Activated CD4-positive, CD25-positive, alpha-beta regulatory T cell treated with anti-CD3 and anti-CD28 coated beads, Interleukin-2, amount 50 U/mL, for 72 hours (primary cell): Measurements from ENCODE around the gene FAM240B.

Experiments
- DNase-seq: peaks from one replicate; pipeline ENCODE4 v3.0.0; 2021

FAM240B gene

GRCh38 chr9:38720083-38720745 lies at the start of gene FAM240B:
FAM240B (minus strand) TSS chr9:38720133; CDS start chr9:38703999, 16,134 bp downstream.
- DNase-seq = no peak

DNA sequence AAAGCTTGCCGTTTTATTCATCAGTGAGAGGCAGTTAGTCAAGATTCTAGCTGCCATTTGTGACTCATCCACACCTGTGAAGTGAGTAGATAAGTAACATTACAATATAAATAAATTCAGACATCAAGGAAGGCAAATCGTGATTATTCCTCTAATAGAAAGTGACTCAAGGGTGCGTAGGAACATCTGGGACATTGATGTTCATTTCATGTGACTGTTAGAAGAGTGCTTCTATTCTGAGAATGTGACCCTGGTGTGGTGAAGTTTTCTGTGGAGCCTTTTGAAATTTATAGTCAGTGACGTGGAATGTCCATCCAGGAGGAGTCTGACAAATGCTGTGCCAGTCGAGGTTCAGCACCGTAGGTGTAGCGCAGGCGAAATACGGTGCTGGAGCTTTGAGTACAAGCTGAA lies 48.4 kb upstream of the FAM240B start:
- no peak for DNase-seq

DNA sequence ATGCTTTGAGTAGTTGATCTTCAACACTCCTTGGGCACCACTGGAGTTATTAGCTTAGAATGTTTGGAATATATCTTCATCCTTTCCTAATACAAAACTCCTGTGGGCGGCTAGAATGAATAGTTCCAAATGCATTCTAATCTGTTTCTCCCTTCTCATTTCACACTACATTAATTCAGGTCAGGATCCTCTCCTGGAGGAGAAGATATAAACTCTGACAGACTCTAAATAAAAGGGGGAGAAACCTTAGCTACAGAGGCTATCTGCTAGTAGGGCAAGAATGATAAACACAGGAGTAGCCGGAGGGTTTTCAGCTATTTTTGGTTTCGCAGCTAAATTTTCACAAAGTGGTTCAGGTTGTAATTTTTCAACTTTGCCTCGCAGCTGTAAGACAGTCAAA lies 45.2 kb upstream of the FAM240B start:
- DNase-seq = no peak

DNA sequence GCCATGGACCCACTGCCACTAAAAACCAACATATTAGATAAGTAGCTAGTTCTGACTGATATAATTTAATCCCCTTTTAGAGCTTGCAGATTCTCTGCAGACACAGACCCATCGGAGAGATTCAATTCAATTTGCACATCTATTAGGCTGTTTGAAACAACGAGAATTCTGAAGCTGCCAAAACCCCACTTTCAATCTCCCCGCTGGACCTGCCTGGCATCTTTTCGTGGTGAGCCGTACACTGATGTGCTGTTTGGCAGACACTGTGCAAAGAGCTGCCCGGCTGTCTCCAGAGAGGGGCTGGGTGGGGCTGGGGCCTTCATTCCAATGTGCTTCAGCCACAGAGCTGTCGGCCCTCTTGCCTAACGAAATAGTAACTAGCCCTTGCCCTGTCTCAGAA lies 42.1 kb upstream of the FAM240B start:
- DNase-seq = no peak

DNA sequence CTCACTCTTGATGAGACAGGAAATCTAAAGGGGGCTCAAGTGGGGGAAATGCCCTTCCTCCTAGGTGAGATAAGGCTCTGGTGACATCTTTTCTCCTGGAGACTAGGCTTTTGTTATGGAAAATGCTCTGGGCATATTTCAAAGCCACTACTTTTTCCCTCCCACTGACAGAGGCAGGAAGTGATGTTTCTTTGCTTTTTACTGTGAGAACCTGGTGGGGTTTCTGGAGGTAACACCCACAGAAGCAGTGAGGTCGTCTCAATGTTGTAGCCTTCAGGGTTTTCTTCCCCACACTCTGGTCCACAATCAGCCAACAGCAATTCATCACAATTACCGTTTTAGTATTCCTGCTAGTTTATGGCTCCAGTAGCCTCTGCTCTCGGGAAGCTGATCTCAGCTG lies 41.4 kb upstream of the FAM240B start:
- no peak for DNase-seq

GRCh38 chr9:38756702-38757101 lies 36.8 kb upstream of the FAM240B start:
- DNase-seq = no peak

DNA sequence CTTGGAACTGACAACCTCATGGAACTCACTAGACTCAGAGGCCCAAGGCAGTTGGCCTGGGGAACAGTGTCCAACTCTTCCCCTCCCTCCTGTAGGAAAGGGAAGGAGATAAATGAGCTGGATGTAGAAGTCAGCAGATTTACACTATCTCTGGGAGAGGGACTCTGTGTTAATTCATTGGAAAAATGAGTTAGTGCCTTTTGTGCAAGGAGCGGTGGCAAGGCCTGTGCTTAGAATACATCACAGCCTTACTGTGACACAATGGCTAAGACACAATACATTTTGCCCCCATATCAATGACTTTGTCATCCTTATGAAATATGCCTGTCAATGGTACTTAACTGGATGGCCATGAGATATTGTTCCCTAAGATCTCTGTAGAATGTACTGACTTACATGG lies 28.0 kb upstream of the FAM240B start:
- DNase-seq = no peak

GRCh38 chr9:38747067-38747466 lies 27.1 kb upstream of the FAM240B start:
- DNase-seq = no peak

DNA sequence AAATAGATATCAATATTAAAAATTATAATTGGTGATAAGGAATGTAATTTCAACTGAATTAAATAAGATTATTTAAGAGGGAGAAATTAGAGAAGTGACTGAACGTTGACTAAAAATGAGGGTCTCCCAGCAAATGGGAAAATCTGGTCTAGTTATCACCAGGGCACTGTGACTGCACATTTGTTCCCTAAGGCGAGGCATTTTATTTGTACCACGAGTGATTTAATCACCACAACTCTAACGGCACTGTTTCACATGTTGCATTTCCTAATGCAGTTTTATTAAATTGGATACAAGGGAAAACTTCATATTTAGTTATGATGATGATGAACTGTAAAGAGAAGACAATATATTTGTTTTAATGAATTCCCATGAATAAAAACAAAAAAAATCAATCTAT lies 26.4 kb upstream of the FAM240B start:
- no peak for DNase-seq

DNA sequence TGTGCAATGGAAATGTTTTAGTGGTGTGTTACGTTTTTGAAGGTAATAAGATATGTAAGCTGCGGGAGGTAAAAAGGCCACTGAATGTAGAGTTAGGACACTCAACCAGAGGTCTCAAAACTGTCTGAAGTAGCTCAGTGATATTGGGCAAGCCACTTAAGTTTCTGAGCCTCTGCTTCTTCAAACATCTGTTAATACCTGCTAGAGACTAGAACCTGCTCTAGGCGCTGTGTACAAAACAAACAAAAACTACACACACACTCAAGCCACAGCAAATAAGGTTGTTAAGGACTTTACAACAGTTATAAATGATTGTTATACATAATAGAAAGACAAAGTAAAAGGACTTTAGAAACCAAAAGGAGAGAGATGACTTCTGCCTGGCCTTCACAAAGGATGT lies 24.6 kb upstream of the FAM240B start:
- no peak for DNase-seq

GRCh38 chr9:38737246-38737645 lies 17.3 kb upstream of the FAM240B start:
- no peak for DNase-seq

- no peak for DNase-seq
Observed at GRCh38 chr9:38734831-38735230, 14.9 kb upstream of the FAM240B start.

DNA sequence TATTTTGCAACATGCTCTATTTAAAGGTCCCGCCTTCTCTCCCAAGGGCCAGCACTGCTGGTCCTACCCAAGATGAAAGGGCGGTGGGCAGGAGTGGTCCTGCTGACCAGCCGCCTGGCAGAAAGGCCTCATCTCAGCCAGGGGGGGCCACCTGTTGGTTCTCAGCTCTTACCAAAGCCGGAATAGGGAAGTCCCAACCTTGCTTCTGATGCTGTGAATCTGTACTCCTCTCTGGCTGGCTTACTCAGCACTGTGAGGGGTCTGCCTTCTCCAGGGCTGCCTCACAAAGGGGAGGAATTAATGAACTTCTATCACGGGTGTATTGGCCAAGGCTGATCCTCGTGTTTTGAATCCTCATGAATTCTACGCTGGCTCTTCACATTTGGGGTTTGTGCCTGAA lies 13.6 kb upstream of the FAM240B start:
- DNase-seq = no peak

- no peak for DNase-seq
Observed at GRCh38 chr9:38732885-38733284, 13.0 kb upstream of the FAM240B start.

- no peak for DNase-seq
Observed at GRCh38 chr9:38727497-38728001, 7.6 kb upstream of the FAM240B start.

GRCh38 chr9:38724754-38725153 lies 4.8 kb upstream of the FAM240B start:
- no peak for DNase-seq

GRCh38 chr9:38718148-38718547 lies 1.8 kb downstream of the FAM240B start:
- DNase-seq = no peak

DNA sequence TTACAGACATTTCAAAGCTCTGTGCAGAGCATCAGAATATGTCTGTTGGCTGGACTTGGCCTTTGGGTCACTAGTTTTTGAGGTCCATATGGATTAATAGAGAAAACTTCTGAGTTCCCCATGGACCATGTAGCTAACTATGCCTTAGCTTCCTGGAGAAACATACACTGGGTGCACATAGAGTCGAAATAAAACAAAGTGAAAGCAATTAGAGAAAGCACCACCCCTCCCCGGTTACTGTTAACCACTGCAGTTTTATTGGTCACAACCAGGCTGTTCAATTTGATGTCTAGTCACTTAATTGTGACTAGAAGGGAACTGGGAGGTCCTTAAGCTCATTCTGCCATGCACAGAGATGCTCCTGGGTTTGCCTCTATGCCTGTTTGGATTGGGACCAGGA lies 4.2 kb downstream of the FAM240B start:
- no peak for DNase-seq

- DNase-seq = no peak
Observed at GRCh38 chr9:38713426-38713825, 6.5 kb downstream of the FAM240B start.

GRCh38 chr9:38708759-38709158 lies 11.2 kb downstream of the FAM240B start:
- DNase-seq = no peak

GRCh38 chr9:38707885-38708637 lies 11.9 kb downstream of the FAM240B start:
- DNase-seq = no peak

- no peak for DNase-seq
Observed at GRCh38 chr9:38706493-38706892, 13.4 kb downstream of the FAM240B start.

DNA sequence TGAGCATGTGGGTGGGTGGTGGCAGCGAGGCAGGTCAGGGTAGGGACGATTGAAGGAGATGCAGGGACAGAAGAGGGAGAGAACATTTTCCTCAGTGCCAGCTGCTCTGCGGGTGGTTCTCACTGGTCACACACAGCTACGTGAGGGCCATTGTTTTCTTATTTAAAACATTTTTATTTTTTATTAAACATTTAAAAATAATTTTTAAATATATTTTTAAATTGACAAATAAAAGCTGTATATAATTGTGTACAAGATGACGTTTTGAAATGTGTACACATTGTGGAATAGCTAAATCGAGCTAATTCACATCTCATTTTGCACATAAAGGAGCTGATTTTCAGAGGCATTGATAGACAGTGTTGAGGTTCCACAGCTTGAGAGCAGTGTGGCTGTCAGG lies 14.0 kb downstream of the FAM240B start:
- DNase-seq = no peak

DNA sequence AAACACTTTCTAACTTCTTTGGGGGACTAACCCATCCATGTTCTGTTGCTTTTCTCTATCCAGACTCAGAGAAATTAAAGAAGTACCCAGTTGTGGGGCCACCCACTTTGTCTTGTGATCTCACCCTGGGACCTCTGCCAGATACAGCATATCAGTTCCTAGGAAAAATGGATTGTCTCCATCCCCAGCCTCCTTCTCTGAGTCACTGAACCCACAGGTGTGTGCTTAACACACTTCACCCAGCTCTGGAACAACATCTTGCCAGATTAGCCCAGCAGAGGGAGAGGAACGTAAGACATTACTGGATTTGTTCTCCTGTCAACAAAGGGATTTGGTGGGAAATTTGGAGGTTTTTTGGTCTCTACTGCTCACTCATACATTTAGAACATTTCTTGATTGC lies 19.2 kb downstream of the FAM240B start:
- DNase-seq = no peak

DNA sequence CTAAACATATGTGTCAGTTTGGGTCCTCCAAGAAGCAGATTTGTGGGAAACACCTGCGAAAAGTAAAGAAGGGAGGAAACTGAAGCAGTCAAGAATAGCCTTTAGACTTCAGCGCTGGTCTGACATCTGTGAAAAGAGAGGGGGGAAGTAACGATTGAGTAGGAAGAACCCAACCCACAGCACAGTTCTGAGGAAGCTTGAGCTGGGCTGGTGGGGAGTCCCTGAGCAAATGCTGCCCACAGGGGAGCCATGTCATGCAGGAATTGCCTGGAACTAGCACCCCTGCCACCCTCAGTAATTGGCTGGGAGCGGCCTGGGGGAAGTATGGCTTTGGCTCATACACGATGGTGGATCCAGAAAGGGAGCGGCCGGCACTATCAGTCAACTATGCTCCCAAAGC lies 20.6 kb downstream of the FAM240B start:
- DNase-seq = no peak
